MM.1S (cell line): ENCODE data around the gene CAMKK1.
"Not testable (repeated sequence)": the region's sequence is repeated elsewhere in the genome, so short reads cannot be mapped to it uniquely, and the experiment has no call there.

Experiments
- DNase-seq: peaks from one replicate; pipeline ENCODE4 v3.0.0-alpha.2; 2015
- H2AFZ ChIP-seq: fragments of 300-600 bp; sonication (generic); 2 replicates; pipeline ENCODE4 v1.6.0; 2016; ENCODE audit warnings: antibody characterized with exemption, low read length
- H3F3A ChIP-seq: fragments of 300-600 bp; sonication (generic); 2 replicates; pipeline ENCODE4 v1.6.1; 2016; ENCODE audit warnings: mild to moderate bottlenecking, antibody characterized with exemption, low read length, moderate library complexity, mixed read lengths; ENCODE audit not compliant: insufficient read depth
- H3K27ac ChIP-seq: fragments of 300-600 bp; sonication (generic); 2 replicates; pipeline ENCODE4 v1.5.1; 2016; ENCODE audit warnings: mild to moderate bottlenecking, low read length
- H3K27me3 ChIP-seq: fragments of 300-600 bp; sonication (generic); replicated peaks from 2 replicates; pipeline ENCODE4 v1.6.0; 2016; ENCODE audit warnings: low read length; ENCODE audit not compliant: insufficient read depth
- H3K36me3 ChIP-seq: fragments of 300-600 bp; sonication (generic); replicated peaks from 2 replicates; pipeline ENCODE4 v1.6.1; 2016; ENCODE audit warnings: mild to moderate bottlenecking, low read length, mixed read lengths; ENCODE audit not compliant: insufficient read depth
- H3K4me1 ChIP-seq: fragments of 300-600 bp; sonication (generic); 2 replicates; pipeline ENCODE4 v1.6.1; 2016; ENCODE audit warnings: low read length, mixed read lengths
- H3K4me2 ChIP-seq: fragments of 300-600 bp; sonication (generic); 2 replicates; pipeline ENCODE4 v1.6.0; 2016; ENCODE audit warnings: low read depth, low read length
- H3K4me3 ChIP-seq: fragments of 300-600 bp; sonication (generic); 2 replicates; pipeline ENCODE4 v1.5.1; 2016; ENCODE audit warnings: low read length, mixed read lengths
- H3K79me2 ChIP-seq: fragments of 300-600 bp; sonication (generic); 2 replicates; pipeline ENCODE4 v1.6.1; 2016; ENCODE audit warnings: mixed run types, low read length, mixed read lengths
- H3K9ac ChIP-seq: fragments of 300-600 bp; sonication (generic); 2 replicates; pipeline ENCODE4 v1.6.1; 2016; ENCODE audit warnings: low read length, mixed read lengths
- H3K9me2 ChIP-seq: fragments of 300-600 bp; sonication (generic); replicated peaks from 2 replicates; pipeline ENCODE4 v1.6.1; 2016; ENCODE audit warnings: mild to moderate bottlenecking, low read length, mixed read lengths; ENCODE audit not compliant: insufficient read depth
- H3K9me3 ChIP-seq: fragments of 300-600 bp; sonication (generic); replicated peaks from 2 replicates; pipeline ENCODE4 v1.6.1; 2016; ENCODE audit warnings: mild to moderate bottlenecking, low read length, mixed read lengths; ENCODE audit not compliant: insufficient read depth
- H4K20me1 ChIP-seq: fragments of 300-600 bp; sonication (generic); 2 replicates; pipeline ENCODE4 v1.6.1; 2016; ENCODE audit warnings: mild to moderate bottlenecking, low read length, moderate library complexity, mixed read lengths; ENCODE audit not compliant: insufficient read depth
- CTCF ChIP-seq: fragments of 300-600 bp; sonication (generic); IDR thresholded peaks from 2 replicates; pipeline ENCODE4 v1.5.1; 2016; ENCODE audit warnings: antibody characterized with exemption, low read length, mixed read lengths
- EZH2 ChIP-seq: fragments of 300-600 bp; sonication (generic); optimal IDR thresholded peaks from 2 replicates; pipeline ENCODE3; 2017; ENCODE audit warnings: low read depth, mild to moderate bottlenecking, antibody characterized with exemption, low read length, mixed read lengths
- EZH2phosphoT487 ChIP-seq: fragments of 300-600 bp; sonication (generic); IDR thresholded peaks from 2 replicates; pipeline ENCODE4 v1.6.1; 2018; ENCODE audit warnings: antibody characterized with exemption, low read length

The CAMKK1 gene

GRCh38 chr17:3859940-3860339 is 32.9 kb downstream of the CAMKK1 start:
- H3K9me3 ChIP-seq: no peaks in the 10 kb centered on the region
- no peaks in the 10 kb centered on the region for H3K79me2 ChIP-seq
- H3K36me3 ChIP-seq: no peaks in the 10 kb centered on the region
- no peaks in the 10 kb centered on the region for H3F3A ChIP-seq
- H3K27me3 ChIP-seq: peaks cover 4% of the 10 kb centered on the region; the same call in 1 of the 2 replicates
- H3K9me2 ChIP-seq: no peaks in the 10 kb centered on the region
- no peaks in the 10 kb centered on the region for H4K20me1 ChIP-seq
- TF ChIP-seq EZH2phosphoT487 (no peak), CTCF (no peak), EZH2 (no peak)
- H3K27ac ChIP-seq: no peak overlapping the region
- no peaks in the 10 kb centered on the region for H3K4me1 ChIP-seq
- no peak overlapping the region for H3K4me3 ChIP-seq
- DNase-seq: no peak
- no peak overlapping the region for H3K4me2 ChIP-seq
- no peak overlapping the region for H3K9ac ChIP-seq
- no peak overlapping the region for H2AFZ ChIP-seq

- H3K9me2 ChIP-seq: no peaks in the 10 kb centered on the region
- no peak for DNase-seq
- H4K20me1 ChIP-seq: no peaks in the 10 kb centered on the region
- H3K27ac ChIP-seq: no peak overlapping the region
- H3K4me2 ChIP-seq: no peak overlapping the region
- no peaks in the 10 kb centered on the region for H3K79me2 ChIP-seq
- no peaks in the 10 kb centered on the region for H3K36me3 ChIP-seq
- H3K27me3 ChIP-seq: peaks cover 6% of the 10 kb centered on the region; the same call in 1 of the 2 replicates
- H3K9ac ChIP-seq: no peak overlapping the region
- TF ChIP-seq CTCF: no peak
- TF ChIP-seq EZH2: no peak
- TF ChIP-seq EZH2phosphoT487: no peak
- no peaks in the 10 kb centered on the region for H3K9me3 ChIP-seq
- H3K4me1 ChIP-seq: no peaks in the 10 kb centered on the region
- H2AFZ ChIP-seq: no peak overlapping the region
- H3K4me3 ChIP-seq: no peak overlapping the region
- H3F3A ChIP-seq: no peaks in the 10 kb centered on the region
Observed at GRCh38 chr17:3857261-3858105, 35.4 kb downstream of the CAMKK1 start.

- not testable (repeated sequence) for H4K20me1 ChIP-seq, H3K79me2 ChIP-seq, H3K4me3 ChIP-seq, H3K27ac ChIP-seq, H3K9me2 ChIP-seq, H3K9ac ChIP-seq, H3K9me3 ChIP-seq, H2AFZ ChIP-seq, H3F3A ChIP-seq, H3K36me3 ChIP-seq, DNase-seq, H3K4me1 ChIP-seq, H3K4me2 ChIP-seq
- peaks cover 10% of the 10 kb centered on the region; the same call in 1 of the 2 replicates for H3K27me3 ChIP-seq
Observed at GRCh38 chr17:3854204-3854603, 38.6 kb downstream of the CAMKK1 start.

GRCh38 chr17:3852561-3852960 is 40.3 kb downstream of the CAMKK1 start:
- H3K4me3 ChIP-seq: no peak overlapping the region
- TF ChIP-seq EZH2 (no peak), EZH2phosphoT487 (no peak), CTCF (no peak)
- no peaks in the 10 kb centered on the region for H3K9me3 ChIP-seq
- no peaks in the 10 kb centered on the region for H3F3A ChIP-seq
- H3K36me3 ChIP-seq: no peaks in the 10 kb centered on the region
- no peak overlapping the region for H3K27ac ChIP-seq
- H3K9ac ChIP-seq: no peak overlapping the region
- no peaks in the 10 kb centered on the region for H3K79me2 ChIP-seq
- no peaks in the 10 kb centered on the region for H3K4me1 ChIP-seq
- no peak overlapping the region for H3K4me2 ChIP-seq
- no peak overlapping the region for H2AFZ ChIP-seq
- H3K9me2 ChIP-seq: no peaks in the 10 kb centered on the region
- peaks cover 10% of the 10 kb centered on the region; the same call in 1 of the 2 replicates for H3K27me3 ChIP-seq
- H4K20me1 ChIP-seq: no peaks in the 10 kb centered on the region
- DNase-seq: no peak
